Osteoblast (primary cell): ENCODE data around the gene RNF222. TPM values are rescaled to one million over a fixed set of nuclear protein-coding genes. Genes with fewer than 3 reads are reported as not detected.

Source experiments
- DNase-seq: peaks from one replicate; pipeline ENCODE4 v3.0.0; 2011; ENCODE audit warnings: low spot score, mixed read lengths; ENCODE audit not compliant: insufficient read length; ENCODE audit errors: missing footprints
- H2AFZ ChIP-seq: 2 replicates; pipeline ENCODE4 v1.6.0; 2011; ENCODE audit warnings: mild to moderate bottlenecking, low read length
- H3K27ac ChIP-seq: 2 replicates; pipeline ENCODE4 v1.5.1; 2011; ENCODE audit warnings: mild to moderate bottlenecking, low read depth, low read length, moderate library complexity
- H3K27me3 ChIP-seq: 2 replicates; pipeline ENCODE4 v1.6.0; 2012; ENCODE audit warnings: mild to moderate bottlenecking, control low read depth, inconsistent platforms, low read length, moderate library complexity; ENCODE audit not compliant: insufficient read depth
- H3K36me3 ChIP-seq: 2 replicates; pipeline ENCODE4 v1.5.1; 2011; ENCODE audit warnings: mild to moderate bottlenecking, low read length, control low read depth, moderate library complexity; ENCODE audit not compliant: insufficient read depth
- H3K4me1 ChIP-seq: 2 replicates; pipeline ENCODE4 v1.5.1; 2011; ENCODE audit warnings: mild to moderate bottlenecking, low read length, control low read depth, moderate library complexity; ENCODE audit not compliant: insufficient read depth
- H3K4me2 ChIP-seq: 2 replicates; pipeline ENCODE4 v1.6.0; 2011; ENCODE audit warnings: mild to moderate bottlenecking, low read length; ENCODE audit not compliant: insufficient read depth
- H3K4me3 ChIP-seq: fragments of 200-600 bp; sonication (generic); 3 replicates; pipeline ENCODE4 v1.5.1; 2012; ENCODE audit warnings: mild to moderate bottlenecking, low read length, inconsistent platforms; ENCODE audit not compliant: insufficient read depth
- H3K79me2 ChIP-seq: 2 replicates; pipeline ENCODE4 v1.6.0; 2012; ENCODE audit warnings: mild to moderate bottlenecking, low read length, control low read depth, inconsistent platforms; ENCODE audit not compliant: insufficient read depth
- H3K9me3 ChIP-seq: 2 replicates; pipeline ENCODE4 v1.5.1; 2011; ENCODE audit warnings: low read depth, low read length, control low read depth
- H4K20me1 ChIP-seq: 2 replicates; pipeline ENCODE4 v1.6.0; 2012; ENCODE audit warnings: mild to moderate bottlenecking, low read length, control low read depth; ENCODE audit not compliant: insufficient read depth
- CTCF ChIP-seq: IDR thresholded peaks from 2 replicates; pipeline ENCODE4 v1.5.1; 2011; ENCODE audit warnings: mild to moderate bottlenecking, low read depth, low read length, moderate library complexity; ENCODE audit errors: extremely low read depth
- total RNA-seq: library from RNA; depleted of rRNA; stranded (reverse); fragments of >200 nt; gene quantifications from 2 replicates; pipeline ENCODE4 v1.2.3, GENCODE V29; 2012

The RNF222 gene
- total RNA-seq, 1 donor, result not detected

GRCh38 chr17:8413328-8413727 lies 15.7 kb upstream of the RNF222 start:
- H3K36me3 ChIP-seq, result no peaks in the 10 kb centered on the region
- H3K4me2 ChIP-seq, result no peak overlapping the region
- H3K4me1 ChIP-seq, result peaks cover 3% of the 10 kb centered on the region
- no peaks in the 10 kb centered on the region for H3K79me2 ChIP-seq
- no peak for DNase-seq
- H4K20me1 ChIP-seq, result no peaks in the 10 kb centered on the region
- TF ChIP-seq CTCF, result no peak
- H2AFZ ChIP-seq, result no peak overlapping the region
- peaks cover 24% of the 10 kb centered on the region for H3K27me3 ChIP-seq
- no peaks in the 10 kb centered on the region for H3K9me3 ChIP-seq
- no peak overlapping the region for H3K27ac ChIP-seq
- no peak overlapping the region for H3K4me3 ChIP-seq

- no peak overlapping the region for H3K27ac ChIP-seq
- no peak for TF ChIP-seq CTCF
- no peaks in the 10 kb centered on the region for H3K36me3 ChIP-seq
- H3K79me2 ChIP-seq, result no peaks in the 10 kb centered on the region
- H3K9me3 ChIP-seq, result no peaks in the 10 kb centered on the region
- no peak for DNase-seq
- peaks cover 14% of the 10 kb centered on the region for H3K27me3 ChIP-seq
- H3K4me2 ChIP-seq, result no peak overlapping the region
- no peak overlapping the region for H3K4me3 ChIP-seq
- H2AFZ ChIP-seq, result no peak overlapping the region
- no peaks in the 10 kb centered on the region for H4K20me1 ChIP-seq
- peaks cover 3% of the 10 kb centered on the region for H3K4me1 ChIP-seq
Measured at GRCh38 chr17:8412089-8412488, 14.5 kb upstream of the RNF222 start.

- no peak overlapping the region for H3K4me3 ChIP-seq
Measured at GRCh38 chr17:8410883-8411238, 13.2 kb upstream of the RNF222 start.

More at GRCh38 chr17:8410883-8411238, 13.2 kb upstream of the RNF222 start:
- Histone ChIP-seq H3K36me3 (no peaks in the 10 kb centered on the region), H3K4me1 (peaks cover 3% of the 10 kb centered on the region), H3K79me2 (no peaks in the 10 kb centered on the region), H3K27ac (no peak overlapping the region), H3K4me2 (no peak overlapping the region), H2AFZ (no peak overlapping the region), H3K9me3 (no peaks in the 10 kb centered on the region), H3K27me3 (peaks cover 2% of the 10 kb centered on the region), H4K20me1 (no peaks in the 10 kb centered on the region)
- DNase-seq, result no peak
- no peak for TF ChIP-seq CTCF
